ENCODE measurements around the gene PRKCA. TPM values are rescaled to one million over a fixed set of nuclear protein-coding genes. Genes with fewer than 3 reads are reported as not detected.

The PRKCA gene
- total and polyA plus RNA-seq, 9 of the 15 experiments (the other 6 are each of a cell fraction or from before 2014, with no cell fraction given) = 3.2 to 33.0 (median 17.8) TPM

DNA sequence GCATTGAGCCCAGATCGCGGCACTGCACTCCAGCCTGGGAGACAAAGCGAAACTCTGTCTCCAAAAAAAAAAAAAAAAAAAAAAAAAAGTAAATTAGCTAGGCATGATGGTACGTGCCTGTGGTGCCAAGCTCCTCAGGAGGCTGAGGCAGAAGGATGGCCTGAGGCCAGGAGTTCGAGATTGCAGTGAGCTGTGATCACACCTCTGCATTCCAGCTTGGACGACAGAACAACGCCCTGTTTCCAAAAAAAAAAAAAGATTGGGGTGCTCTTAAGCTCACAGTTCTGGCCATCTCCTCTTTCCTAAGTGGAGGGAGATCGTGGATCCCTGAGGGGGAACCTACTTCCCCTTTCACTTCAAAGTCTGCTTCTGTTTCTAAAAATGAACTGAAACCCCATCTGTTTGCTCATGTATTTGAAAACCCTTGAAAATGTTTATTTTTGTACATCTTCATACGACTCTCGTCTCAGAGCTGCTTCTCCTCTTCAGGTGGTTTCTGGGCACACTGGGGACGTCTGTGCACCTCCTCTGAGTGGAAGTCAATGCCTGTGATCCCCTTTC lies 138.8 kb downstream of the PRKCA start (continued):
- TF ChIP-seq, protein P1, sequence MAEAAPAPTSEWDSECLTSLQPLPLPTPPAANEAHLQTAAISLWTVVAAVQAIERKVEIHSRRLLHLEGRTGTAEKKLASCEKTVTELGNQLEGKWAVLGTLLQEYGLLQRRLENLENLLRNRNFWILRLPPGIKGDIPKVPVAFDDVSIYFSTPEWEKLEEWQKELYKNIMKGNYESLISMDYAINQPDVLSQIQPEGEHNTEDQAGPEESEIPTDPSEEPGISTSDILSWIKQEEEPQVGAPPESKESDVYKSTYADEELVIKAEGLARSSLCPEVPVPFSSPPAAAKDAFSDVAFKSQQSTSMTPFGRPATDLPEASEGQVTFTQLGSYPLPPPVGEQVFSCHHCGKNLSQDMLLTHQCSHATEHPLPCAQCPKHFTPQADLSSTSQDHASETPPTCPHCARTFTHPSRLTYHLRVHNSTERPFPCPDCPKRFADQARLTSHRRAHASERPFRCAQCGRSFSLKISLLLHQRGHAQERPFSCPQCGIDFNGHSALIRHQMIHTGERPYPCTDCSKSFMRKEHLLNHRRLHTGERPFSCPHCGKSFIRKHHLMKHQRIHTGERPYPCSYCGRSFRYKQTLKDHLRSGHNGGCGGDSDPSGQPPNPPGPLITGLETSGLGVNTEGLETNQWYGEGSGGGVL (CRISPR knock-in tag; IDR thresholded peaks at IDR 0.05) = no peak
- TF ChIP-seq ZNF445 (CRISPR knock-in tag; IDR thresholded peaks at IDR 0.05; ENCODE audit: low read depth) = no peak
- TF ChIP-seq, protein P2, sequence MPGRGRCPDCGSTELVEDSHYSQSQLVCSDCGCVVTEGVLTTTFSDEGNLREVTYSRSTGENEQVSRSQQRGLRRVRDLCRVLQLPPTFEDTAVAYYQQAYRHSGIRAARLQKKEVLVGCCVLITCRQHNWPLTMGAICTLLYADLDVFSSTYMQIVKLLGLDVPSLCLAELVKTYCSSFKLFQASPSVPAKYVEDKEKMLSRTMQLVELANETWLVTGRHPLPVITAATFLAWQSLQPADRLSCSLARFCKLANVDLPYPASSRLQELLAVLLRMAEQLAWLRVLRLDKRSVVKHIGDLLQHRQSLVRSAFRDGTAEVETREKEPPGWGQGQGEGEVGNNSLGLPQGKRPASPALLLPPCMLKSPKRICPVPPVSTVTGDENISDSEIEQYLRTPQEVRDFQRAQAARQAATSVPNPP (IDR thresholded peaks at IDR 0.05; ENCODE audit: borderline replicate concordance, insufficient read depth, insufficient read length) = no peak
- no peak for TF ChIP-seq CBFB (CRISPR knock-in tag; IDR thresholded peaks at IDR 0.05)
- no peak for TF ChIP-seq HDAC8 (tag; IDR thresholded peaks at IDR 0.05)
- no peak for TF ChIP-seq MYC (IDR thresholded peaks at IDR 0.05; ENCODE audit: low read depth, low read length)
- no peak for TF ChIP-seq MYC (CRISPR knock-in tag; IDR thresholded peaks at IDR 0.05; ENCODE audit: borderline replicate concordance, low read depth)
- no peak for TF ChIP-seq ZNF507 (tag; conservative IDR thresholded peaks at IDR 0.05)
- TF ChIP-seq SNAPC5 (CRISPR knock-in tag; IDR thresholded peaks at IDR 0.05) = no peak

All from K562 (cell line).